ENCODE measurements around the gene CSNK2B. TPM values are rescaled to one million over a fixed set of nuclear protein-coding genes. Genes with fewer than 3 reads are reported as not detected.

Gene CSNK2B
- total and polyA plus RNA-seq, 9 of the 15 experiments (the other 6 are each of a cell fraction or from before 2014, with no cell fraction given), result 120 to 1,126 (median 529) TPM

DNA sequence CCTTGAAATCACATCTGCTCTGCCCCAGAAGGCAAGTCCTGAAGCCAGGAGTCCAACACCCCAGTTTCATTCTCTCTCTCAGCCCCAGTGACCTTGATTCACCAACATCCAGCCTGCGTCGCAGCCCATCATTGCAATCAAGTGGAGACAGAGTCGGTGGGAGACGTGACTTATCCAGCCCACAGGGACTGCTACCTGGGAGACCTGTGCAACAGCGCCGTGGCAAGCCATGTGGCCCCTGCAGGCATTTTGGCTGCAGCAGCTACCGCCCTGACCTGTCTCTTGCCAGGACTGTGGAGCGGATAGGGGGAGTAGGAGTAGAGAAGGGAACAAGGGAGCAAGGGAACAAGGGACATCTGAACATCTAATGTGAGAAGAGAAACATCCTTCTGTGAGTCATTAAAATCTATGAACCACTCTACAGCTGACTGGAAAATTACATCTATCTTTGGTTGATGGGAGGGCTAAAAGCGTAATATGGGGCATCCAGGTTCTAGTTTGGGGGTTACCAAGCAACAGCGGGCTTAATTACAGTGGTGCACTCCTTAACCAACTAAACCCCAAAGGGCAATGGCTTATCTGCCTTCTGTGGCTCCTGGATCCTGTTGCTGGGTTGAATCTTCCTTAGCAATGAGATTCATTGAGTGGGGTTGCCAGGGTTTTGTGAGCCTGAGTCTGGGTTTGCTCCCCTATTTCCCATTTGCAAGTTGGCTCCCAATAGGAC is 51.8 kb downstream of the CSNK2B start (continued):
- peak; percentile 40; the same call in 1 of the 2 replicates for TF ChIP-seq JUND (IDR thresholded peaks at IDR 0.05; ENCODE audit: borderline replicate concordance, low read depth, low read length)
- TF ChIP-seq JUND (tag; IDR thresholded peaks at IDR 0.05; ENCODE audit: borderline replicate concordance, low read depth, low read length), result no peak; the same call in 2 of the 3 replicates
- TF ChIP-seq BCOR (IDR thresholded peaks at IDR 0.05), result no peak
- TF ChIP-seq WHSC1 (IDR thresholded peaks at IDR 0.05; ENCODE audit: low read length), result no peak
- no peak for TF ChIP-seq TAF1 (IDR thresholded peaks at IDR 0.05; ENCODE audit: control insufficient read depth, extremely low read depth, insufficient read depth, low read length, severe bottlenecking)
- TF ChIP-seq TCF7 (IDR thresholded peaks at IDR 0.05; ENCODE audit: borderline replicate concordance), result no peak
- no peak for TF ChIP-seq EP300 (IDR thresholded peaks at IDR 0.05; ENCODE audit: low read length)
- TF ChIP-seq ZBTB17 (CRISPR knock-in tag; IDR thresholded peaks at IDR 0.05), result no peak
- TF ChIP-seq, protein P1, sequence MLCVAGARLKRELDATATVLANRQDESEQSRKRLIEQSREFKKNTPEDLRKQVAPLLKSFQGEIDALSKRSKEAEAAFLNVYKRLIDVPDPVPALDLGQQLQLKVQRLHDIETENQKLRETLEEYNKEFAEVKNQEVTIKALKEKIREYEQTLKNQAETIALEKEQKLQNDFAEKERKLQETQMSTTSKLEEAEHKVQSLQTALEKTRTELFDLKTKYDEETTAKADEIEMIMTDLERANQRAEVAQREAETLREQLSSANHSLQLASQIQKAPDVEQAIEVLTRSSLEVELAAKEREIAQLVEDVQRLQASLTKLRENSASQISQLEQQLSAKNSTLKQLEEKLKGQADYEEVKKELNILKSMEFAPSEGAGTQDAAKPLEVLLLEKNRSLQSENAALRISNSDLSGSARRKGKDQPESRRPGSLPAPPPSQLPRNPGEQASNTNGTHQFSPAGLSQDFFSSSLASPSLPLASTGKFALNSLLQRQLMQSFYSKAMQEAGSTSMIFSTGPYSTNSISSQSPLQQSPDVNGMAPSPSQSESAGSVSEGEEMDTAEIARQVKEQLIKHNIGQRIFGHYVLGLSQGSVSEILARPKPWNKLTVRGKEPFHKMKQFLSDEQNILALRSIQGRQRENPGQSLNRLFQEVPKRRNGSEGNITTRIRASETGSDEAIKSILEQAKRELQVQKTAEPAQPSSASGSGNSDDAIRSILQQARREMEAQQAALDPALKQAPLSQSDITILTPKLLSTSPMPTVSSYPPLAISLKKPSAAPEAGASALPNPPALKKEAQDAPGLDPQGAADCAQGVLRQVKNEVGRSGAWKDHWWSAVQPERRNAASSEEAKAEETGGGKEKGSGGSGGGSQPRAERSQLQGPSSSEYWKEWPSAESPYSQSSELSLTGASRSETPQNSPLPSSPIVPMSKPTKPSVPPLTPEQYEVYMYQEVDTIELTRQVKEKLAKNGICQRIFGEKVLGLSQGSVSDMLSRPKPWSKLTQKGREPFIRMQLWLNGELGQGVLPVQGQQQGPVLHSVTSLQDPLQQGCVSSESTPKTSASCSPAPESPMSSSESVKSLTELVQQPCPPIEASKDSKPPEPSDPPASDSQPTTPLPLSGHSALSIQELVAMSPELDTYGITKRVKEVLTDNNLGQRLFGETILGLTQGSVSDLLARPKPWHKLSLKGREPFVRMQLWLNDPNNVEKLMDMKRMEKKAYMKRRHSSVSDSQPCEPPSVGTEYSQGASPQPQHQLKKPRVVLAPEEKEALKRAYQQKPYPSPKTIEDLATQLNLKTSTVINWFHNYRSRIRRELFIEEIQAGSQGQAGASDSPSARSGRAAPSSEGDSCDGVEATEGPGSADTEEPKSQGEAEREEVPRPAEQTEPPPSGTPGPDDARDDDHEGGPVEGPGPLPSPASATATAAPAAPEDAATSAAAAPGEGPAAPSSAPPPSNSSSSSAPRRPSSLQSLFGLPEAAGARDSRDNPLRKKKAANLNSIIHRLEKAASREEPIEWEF (CRISPR knock-in tag; IDR thresholded peaks at IDR 0.05), result no peak
- TF ChIP-seq ZNF717 (CRISPR knock-in tag; IDR thresholded peaks at IDR 0.05), result no peak
- 0 out of 2 replicates have a peak, but pooled peaks have one; percentile 22 for TF ChIP-seq ZNF668 (CRISPR knock-in tag; IDR thresholded peaks at IDR 0.05)
- TF ChIP-seq, protein P2, sequence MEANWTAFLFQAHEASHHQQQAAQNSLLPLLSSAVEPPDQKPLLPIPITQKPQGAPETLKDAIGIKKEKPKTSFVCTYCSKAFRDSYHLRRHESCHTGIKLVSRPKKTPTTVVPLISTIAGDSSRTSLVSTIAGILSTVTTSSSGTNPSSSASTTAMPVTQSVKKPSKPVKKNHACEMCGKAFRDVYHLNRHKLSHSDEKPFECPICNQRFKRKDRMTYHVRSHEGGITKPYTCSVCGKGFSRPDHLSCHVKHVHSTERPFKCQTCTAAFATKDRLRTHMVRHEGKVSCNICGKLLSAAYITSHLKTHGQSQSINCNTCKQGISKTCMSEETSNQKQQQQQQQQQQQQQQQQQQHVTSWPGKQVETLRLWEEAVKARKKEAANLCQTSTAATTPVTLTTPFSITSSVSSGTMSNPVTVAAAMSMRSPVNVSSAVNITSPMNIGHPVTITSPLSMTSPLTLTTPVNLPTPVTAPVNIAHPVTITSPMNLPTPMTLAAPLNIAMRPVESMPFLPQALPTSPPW (CRISPR knock-in tag; IDR thresholded peaks at IDR 0.05), result no peak
- no peak for TF ChIP-seq ZNF436 (CRISPR knock-in tag; IDR thresholded peaks at IDR 0.05)
- TF ChIP-seq FOXK2 (conservative IDR thresholded peaks at IDR 0.05 in 1 of 2, IDR thresholded peaks at IDR 0.05 in 1 of 2; ENCODE audit: low read depth in 2 of 2), result peak; percentile 47 to 53; a peak in 2 of 4 replicates
- TF ChIP-seq NFIX (CRISPR knock-in tag; IDR thresholded peaks at IDR 0.05; ENCODE audit: low read depth), result no peak
- TF ChIP-seq ZFP36 (IDR thresholded peaks at IDR 0.05; ENCODE audit: low read depth, low read length, partially characterized antibody), result peak; percentile 6
- 0 out of 2 replicates have a peak, but pooled peaks have one; percentile 34 for TF ChIP-seq MTA3 (IDR thresholded peaks at IDR 0.05; ENCODE audit: borderline replicate concordance)
- no peak for TF ChIP-seq XRCC3 (IDR thresholded peaks at IDR 0.05)
- TF ChIP-seq, protein P3, sequence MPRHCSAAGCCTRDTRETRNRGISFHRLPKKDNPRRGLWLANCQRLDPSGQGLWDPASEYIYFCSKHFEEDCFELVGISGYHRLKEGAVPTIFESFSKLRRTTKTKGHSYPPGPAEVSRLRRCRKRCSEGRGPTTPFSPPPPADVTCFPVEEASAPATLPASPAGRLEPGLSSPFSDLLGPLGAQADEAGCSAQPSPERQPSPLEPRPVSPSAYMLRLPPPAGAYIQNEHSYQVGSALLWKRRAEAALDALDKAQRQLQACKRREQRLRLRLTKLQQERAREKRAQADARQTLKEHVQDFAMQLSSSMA (CRISPR knock-in tag; IDR thresholded peaks at IDR 0.05), result no peak
- TF ChIP-seq SMARCE1 (IDR thresholded peaks at IDR 0.05), result peak; percentile 90
- TF ChIP-seq CREM (IDR thresholded peaks at IDR 0.05; ENCODE audit: low read depth), result peak; percentile 94
- no peak for TF ChIP-seq GATAD2B (IDR thresholded peaks at IDR 0.05; ENCODE audit: borderline replicate concordance)
- TF ChIP-seq SMAD4 (CRISPR knock-in tag; conservative IDR thresholded peaks at IDR 0.05), result 0 out of 2 replicates have a peak, but pooled peaks have one; percentile 27
